GM21360 (cell line): Measurements from ENCODE around the gene NPBWR2.
A peak's percentile ranks its signal among the peaks of the same experiment; 100 is the strongest.
"Not testable (repeated sequence)": the region's sequence is repeated elsewhere in the genome, so short reads cannot be mapped to it uniquely, and the experiment has no call there.

Experiments used
- ATAC-seq: cut with Tn5 transposase; IDR thresholded peaks from one replicate; pipeline ENCODE4 v1.9.1; 2021; ENCODE audit warnings: mild to moderate bottlenecking, moderate library complexity; ENCODE audit not compliant: unreplicated experiment

Gene NPBWR2

GRCh38 chr20:64087226-64087825 lies 20.0 kb downstream of the NPBWR2 start:
- not testable (repeated sequence) for ATAC-seq

GRCh38 chr20:64086801-64087200 lies 20.6 kb downstream of the NPBWR2 start:
- ATAC-seq: no peak

GRCh38 chr20:64084685-64085152 lies 22.6 kb downstream of the NPBWR2 start:
- no peak for ATAC-seq

- ATAC-seq: no peak
Observed at GRCh38 chr20:64083804-64084684, 23.3 kb downstream of the NPBWR2 start, which contains the start of gene LKAAEAR1. LKAAEAR1 (minus strand) TSS chr20:64084398; CDS start chr20:64084219, 179 bp downstream.

GRCh38 chr20:64083378-64083803 lies 24.0 kb downstream of the NPBWR2 start:
- ATAC-seq: no peak

- ATAC-seq: no peak
Observed at GRCh38 chr20:64082820-64083377, 24.5 kb downstream of the NPBWR2 start.

- ATAC-seq: no peak
Observed at GRCh38 chr20:64082126-64082731, 25.1 kb downstream of the NPBWR2 start.

GRCh38 chr20:64081624-64081964 lies 25.8 kb downstream of the NPBWR2 start:
- no peak for ATAC-seq

GRCh38 chr20:64080813-64081623 lies 26.3 kb downstream of the NPBWR2 start:
- ATAC-seq: no peak

- no peak for ATAC-seq
Observed at GRCh38 chr20:64080013-64080812, 27.2 kb downstream of the NPBWR2 start, which contains the start of gene OPRL1. OPRL1 (plus strand) TSS chr20:64080082; CDS start chr20:64092721, 12,639 bp downstream.

- ATAC-seq: peak; percentile 36
Observed at GRCh38 chr20:64079273-64080012, 27.9 kb downstream of the NPBWR2 start, which contains the start of gene RGS19. RGS19 (minus strand) TSS chr20:64079518; CDS start chr20:64076886, 2,632 bp downstream.

GRCh38 chr20:64078934-64079272 lies 28.5 kb downstream of the NPBWR2 start:
- ATAC-seq: no peak

- no peak for ATAC-seq
Observed at GRCh38 chr20:64077876-64078551, 29.4 kb downstream of the NPBWR2 start.

GRCh38 chr20:64077541-64077875 lies 29.9 kb downstream of the NPBWR2 start:
- no peak for ATAC-seq

GRCh38 chr20:64077094-64077493 lies 30.3 kb downstream of the NPBWR2 start:
- no peak for ATAC-seq

GRCh38 chr20:64076061-64076997 lies 31.0 kb downstream of the NPBWR2 start:
- no peak for ATAC-seq

- ATAC-seq: no peak
Observed at GRCh38 chr20:64075556-64075955, 31.8 kb downstream of the NPBWR2 start.
